NB4 (cell line): ENCODE results near the gene ANKFN1.

Experiments used
- CTCF ChIP-seq: IDR thresholded peaks from one replicate; pipeline ENCODE4 v1.5.1; 2012; ENCODE audit warnings: low read depth, low read length
- MAX ChIP-seq: IDR thresholded peaks from 2 replicates; pipeline ENCODE4 v1.6.1; 2011; ENCODE audit warnings: low read depth, low read length
- MYC ChIP-seq: IDR thresholded peaks from 2 replicates; pipeline ENCODE4 v1.6.1; 2011; ENCODE audit warnings: low read depth, low read length
- POLR2A ChIP-seq: IDR thresholded peaks from 2 replicates; pipeline ENCODE4 v1.6.1; 2011; ENCODE audit warnings: mild to moderate bottlenecking; ENCODE audit not compliant: insufficient read length; ENCODE audit errors: extremely low read depth

DNA sequence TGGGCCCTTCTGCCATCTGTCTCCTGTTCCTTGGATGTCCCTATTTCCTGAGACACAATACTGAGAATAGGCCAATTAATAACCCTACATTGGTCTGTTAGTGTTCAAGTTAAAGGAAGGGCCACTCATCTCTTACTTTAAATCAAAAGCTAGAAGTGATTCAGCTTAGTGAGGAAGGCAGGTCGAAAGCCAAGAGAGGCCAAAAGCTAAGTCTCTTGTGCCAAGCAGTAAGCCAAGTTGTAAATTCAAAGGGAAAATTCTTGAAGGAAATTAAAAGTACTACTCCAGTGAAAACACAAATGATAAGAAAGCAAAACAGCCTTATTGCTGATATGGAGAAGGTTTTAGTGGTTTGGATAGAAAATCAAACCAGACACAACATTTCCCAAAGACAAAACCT lies 28.8 kb downstream of the ANKFN1 start:
- TF ChIP-seq POLR2A, result no peak
- no peak for TF ChIP-seq CTCF
- no peak for TF ChIP-seq MYC
- no peak for TF ChIP-seq MAX
